Activated naive CD4-positive, alpha-beta T cell treated with Interleukin-2 at 50 U/mL for 16 hours (primary cell): ENCODE results near the gene STAG3.
A peak's percentile ranks its signal among the peaks of the same experiment; 100 is the strongest.
"Not testable (repeated sequence)": the region's sequence is repeated elsewhere in the genome, so short reads cannot be mapped to it uniquely, and the experiment has no call there.

Source experiments
- DNase-seq: peaks from one replicate; pipeline ENCODE4 v3.0.0-alpha.2; 2020

STAG3 gene, protein sequence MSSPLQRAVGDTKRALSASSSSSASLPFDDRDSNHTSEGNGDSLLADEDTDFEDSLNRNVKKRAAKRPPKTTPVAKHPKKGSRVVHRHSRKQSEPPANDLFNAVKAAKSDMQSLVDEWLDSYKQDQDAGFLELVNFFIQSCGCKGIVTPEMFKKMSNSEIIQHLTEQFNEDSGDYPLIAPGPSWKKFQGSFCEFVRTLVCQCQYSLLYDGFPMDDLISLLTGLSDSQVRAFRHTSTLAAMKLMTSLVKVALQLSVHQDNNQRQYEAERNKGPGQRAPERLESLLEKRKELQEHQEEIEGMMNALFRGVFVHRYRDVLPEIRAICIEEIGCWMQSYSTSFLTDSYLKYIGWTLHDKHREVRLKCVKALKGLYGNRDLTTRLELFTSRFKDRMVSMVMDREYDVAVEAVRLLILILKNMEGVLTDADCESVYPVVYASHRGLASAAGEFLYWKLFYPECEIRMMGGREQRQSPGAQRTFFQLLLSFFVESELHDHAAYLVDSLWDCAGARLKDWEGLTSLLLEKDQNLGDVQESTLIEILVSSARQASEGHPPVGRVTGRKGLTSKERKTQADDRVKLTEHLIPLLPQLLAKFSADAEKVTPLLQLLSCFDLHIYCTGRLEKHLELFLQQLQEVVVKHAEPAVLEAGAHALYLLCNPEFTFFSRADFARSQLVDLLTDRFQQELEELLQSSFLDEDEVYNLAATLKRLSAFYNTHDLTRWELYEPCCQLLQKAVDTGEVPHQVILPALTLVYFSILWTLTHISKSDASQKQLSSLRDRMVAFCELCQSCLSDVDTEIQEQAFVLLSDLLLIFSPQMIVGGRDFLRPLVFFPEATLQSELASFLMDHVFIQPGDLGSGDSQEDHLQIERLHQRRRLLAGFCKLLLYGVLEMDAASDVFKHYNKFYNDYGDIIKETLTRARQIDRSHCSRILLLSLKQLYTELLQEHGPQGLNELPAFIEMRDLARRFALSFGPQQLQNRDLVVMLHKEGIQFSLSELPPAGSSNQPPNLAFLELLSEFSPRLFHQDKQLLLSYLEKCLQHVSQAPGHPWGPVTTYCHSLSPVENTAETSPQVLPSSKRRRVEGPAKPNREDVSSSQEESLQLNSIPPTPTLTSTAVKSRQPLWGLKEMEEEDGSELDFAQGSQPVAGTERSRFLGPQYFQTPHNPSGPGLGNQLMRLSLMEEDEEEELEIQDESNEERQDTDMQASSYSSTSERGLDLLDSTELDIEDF

DNA sequence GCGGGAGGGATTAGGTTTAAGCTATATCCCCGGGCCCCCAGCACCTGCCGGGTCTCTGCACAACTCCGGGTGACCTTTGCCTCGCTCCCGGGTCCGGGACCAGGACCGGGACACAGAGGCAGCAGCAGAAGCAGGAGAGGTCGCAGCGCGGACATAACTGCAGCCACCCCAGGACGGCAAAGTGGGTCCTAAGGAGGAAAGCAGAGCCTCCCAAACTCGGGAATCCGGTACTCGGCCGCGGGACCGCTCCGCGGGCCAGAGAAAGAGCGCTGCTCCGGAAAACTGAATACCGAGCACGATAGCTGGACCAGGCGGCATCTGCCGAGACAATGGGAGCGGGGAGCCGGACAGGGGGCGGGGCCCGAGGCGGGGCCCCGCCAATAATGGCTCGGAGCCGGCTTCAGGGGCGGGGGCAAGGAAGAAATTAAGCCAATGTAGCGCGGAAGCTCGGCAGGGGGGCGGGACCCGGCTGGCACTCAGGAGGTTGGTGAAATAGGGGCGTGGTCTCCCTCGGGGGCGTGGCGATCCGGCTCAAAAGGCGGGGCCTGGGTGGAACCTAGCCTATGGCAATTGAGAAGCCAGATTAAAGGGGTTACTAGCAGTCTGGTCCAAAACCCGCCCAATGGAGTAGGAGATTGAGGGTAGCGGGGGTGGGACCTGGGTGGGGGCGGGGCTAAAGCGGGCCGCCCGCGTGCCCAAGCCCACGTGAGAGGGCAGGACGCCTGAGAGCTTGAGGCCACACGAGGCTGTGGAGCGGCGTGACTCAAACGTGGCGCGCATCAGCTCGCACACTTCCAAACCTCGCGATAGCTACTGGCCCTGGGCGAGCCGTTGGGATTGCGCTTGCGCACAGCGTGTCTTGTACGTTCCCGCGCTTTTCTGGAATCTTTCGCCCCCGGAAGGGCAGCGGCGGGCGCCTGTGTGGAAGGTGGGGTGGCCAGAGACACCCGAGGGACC lies at the start of gene STAG3, which contains the start of gene GPC2:
Gene STAG3 (plus strand): TSS at position 874 of the 957 bp plus-strand sequence. CDS start 2,639 bp downstream, outside the sequence.
Gene GPC2 (minus strand): TSS at position 337 of the 957 bp plus-strand sequence. CDS start 182 bp downstream, at position 155.
- DNase-seq, result peak; percentile 98

DNA sequence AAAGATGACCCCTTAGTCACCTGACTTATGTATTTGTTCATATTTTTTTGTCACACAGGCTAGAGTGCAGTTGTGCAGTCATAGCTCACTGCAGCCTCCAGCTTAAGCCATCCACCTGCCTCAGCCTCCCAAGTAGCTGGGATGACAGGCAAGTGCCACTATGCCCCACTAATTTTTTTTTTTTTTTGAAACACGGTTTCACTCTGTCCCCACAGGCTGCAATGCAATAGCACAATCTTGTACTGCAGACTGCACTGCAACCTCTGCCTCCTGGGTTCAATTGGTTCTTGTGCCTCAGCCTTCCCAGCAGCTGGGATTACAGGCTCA lies 49.1 kb upstream of the STAG3 start:
- no peak for DNase-seq

DNA sequence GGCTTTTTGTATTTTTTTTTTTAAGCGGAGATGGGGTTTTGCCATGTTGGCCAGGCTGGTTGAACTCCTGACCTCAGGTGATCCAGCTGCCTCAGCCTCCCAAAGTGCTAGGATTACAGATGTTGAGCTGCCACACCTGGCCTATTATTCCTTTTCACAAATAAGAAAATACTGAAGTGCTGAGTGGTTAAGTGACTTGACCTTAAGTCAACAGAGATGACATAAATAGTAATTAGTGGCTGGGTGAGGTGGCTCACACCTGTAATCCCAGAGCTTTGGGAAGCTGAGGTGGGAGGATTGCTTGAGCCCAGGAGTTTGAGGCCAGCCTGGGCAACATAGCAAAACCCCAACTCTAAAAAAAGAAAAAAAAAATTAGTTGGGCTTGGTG lies 47.5 kb upstream of the STAG3 start:
- not testable (repeated sequence) for DNase-seq

- DNase-seq, result peak; percentile 86
These were observed 46.9 kb upstream of the STAG3 start for GRCh38 chr7:100130608-100131453.

- DNase-seq, result no peak
These were observed 45.6 kb upstream of the STAG3 start for GRCh38 chr7:100132126-100132525.

GRCh38 chr7:100132697-100133151 lies 45.0 kb upstream of the STAG3 start:
- DNase-seq, result peak; percentile 65

GRCh38 chr7:100137851-100138760 lies 39.6 kb upstream of the STAG3 start:
- DNase-seq, result no peak

GRCh38 chr7:100141555-100141949 lies 36.2 kb upstream of the STAG3 start:
- DNase-seq, result no peak

DNA sequence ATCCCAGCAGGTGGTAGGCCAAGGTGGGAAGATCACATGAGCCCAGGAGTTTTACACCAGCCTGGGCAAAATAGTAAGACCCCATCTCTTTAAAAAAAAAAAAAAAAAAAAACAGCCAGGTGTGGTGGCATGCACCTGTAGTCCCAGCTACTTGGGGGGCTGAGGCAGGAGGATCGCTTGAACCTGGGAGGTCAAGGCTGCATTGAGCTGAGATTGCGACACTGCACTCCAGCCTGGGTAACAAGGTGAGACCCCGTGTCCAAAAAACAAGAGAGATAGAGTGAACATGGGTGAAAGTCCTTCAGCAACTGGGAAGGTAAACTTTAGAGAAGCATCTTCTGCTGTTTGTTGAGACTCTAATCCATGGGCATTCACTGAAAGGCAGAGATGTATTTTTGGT lies 35.3 kb upstream of the STAG3 start:
- DNase-seq, result no peak

DNA sequence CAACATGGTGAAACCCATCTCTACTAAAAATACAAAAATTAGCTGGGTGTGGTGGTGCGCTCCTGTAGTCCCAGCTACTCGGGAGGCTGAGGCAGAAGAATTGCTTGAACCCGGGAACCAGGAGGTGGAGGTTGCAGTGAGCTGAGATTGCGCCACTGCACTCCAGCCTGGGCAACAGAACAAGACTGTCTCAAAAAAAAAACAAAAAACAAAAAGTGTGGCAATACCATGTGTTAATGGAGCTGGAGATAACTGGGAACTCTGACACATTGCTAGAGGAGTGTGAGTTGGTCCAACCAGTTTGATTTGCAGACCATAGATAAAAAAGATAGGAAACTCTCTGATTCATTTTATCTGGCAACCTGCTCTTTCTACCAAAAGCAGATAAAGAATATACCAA lies 31.4 kb upstream of the STAG3 start:
- DNase-seq, result not testable (repeated sequence)

GRCh38 chr7:100147278-100147677 lies 30.4 kb upstream of the STAG3 start:
- no peak for DNase-seq

- no peak for DNase-seq
These were observed 29.5 kb upstream of the STAG3 start for GRCh38 chr7:100148225-100148558.

DNA sequence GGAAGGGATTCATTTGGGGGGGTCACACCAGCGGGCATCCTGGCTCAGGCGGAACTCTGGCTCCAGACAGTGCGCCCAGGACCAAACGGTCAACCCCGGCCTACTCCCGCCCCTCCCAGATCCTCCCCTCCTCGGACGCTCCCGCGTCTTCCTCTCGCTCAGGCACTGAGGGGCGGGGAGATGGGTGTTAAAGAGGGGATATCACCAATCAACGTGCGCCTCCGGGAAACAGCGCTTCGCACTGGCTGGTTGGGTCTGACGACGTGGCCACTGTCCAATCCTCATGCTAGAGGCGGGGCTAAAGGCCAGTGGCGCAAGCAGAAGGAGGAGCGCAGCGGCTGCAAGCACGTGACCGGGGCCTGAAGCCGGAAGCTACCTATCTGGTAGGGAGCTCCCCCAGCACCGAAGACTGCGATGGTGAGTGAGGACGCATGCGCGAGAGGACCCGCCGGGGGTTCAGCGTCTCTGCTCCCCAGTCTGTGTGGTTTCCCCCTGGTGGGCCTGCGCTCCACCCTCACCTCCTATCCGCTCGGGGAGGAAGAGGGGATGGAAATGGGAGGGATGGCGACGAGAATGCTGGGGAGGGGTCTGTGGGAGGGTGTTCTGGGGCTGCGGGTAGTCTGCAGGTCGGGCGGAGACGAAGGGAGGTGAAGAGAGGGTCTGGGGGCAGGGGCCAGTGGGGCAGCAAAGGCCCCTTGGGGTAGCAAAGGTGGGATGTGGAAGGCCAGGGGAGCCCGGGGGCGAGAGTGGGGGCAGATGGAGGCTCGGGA lies 29.0 kb upstream of the STAG3 start, which contains the start of gene LAMTOR4:
Gene LAMTOR4 (plus strand): TSS at position 360 of the 770 bp plus-strand sequence. CDS start 55 bp downstream, at position 415.
- DNase-seq, result peak; percentile 98

GRCh38 chr7:100152404-100152803 lies 25.3 kb upstream of the STAG3 start:
- no peak for DNase-seq

DNA sequence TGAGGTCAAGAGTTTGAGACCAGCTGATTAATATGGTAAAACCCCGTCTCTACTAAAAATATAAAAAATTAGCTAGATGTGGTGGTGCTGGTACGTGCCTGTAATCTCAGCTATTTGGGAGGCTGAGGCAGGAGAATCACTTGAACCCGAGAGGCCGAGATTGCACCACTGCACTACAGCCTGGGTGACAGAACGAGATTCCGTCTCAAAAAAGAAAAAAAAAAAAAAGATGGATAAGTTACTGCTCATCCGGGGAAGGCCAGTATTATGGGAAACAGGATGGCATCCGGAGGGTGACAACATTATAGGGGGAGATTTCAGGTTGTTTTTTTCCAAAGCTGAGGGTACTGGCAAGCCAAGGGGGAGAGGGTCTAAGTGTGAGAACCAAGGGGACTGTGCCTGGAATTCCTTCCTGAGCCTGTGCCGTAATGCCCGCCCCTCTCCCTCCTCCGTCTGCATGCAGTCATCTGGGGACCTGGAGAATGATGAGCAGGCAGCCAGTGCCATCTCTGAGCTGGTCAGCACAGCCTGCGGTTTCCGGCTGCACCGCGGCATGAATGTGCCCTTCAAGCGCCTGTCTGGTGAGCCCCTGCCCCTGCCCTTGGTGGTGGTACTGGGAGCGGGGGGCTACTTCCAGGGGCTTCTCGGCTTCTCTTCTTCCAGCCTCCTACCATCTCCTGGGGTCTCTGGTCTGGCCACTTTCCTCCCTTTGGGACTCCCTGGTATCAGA lies 24.6 kb upstream of the STAG3 start:
- no peak for DNase-seq

DNA sequence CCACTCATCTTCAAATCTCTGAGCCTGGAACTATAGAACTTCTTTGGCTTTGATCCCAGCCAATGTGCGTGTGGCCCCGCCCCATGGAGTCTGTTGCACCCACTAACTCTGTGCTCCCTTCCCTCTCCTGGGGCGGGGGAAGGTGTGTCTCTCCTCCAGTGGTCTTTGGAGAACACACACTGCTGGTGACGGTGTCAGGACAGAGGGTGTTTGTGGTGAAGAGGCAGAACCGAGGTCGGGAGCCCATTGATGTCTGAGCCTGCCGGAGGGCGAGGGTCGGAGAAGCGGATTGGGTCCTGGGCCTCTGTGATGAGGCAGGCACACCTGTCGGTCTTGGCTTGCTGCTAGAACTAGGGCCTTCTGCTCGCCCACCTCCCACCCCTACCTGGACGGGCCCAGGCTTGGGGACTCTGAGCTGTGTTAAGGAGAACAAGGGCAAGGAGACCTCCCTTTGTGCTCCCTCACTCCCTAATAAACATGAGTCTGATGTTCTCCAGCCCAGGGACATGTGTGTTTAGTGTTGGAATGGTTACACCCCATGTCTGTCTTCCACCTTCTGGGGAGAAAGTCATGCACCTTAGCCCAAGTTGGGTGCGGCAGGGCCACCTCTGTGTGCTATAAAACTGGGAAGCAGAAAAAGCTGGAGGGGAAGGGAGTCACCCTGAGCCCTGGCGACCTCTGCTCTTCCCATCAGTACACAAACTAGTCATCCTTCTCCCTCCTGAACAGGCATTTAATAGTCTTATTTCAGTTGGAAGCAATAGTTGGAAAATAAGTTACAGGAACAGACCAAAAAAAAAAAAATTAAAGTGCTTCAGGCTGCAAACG lies 23.8 kb upstream of the STAG3 start:
- DNase-seq, result no peak
